Measurements from ENCODE around the gene ABCG1.
"Not testable (repeated sequence)": the region's sequence is repeated elsewhere in the genome, so short reads cannot be mapped to it uniquely, and the experiment has no call there.

ABCG1 gene

GRCh38 chr21:42218836-42219605 is at the start of gene ABCG1:
ABCG1 (plus strand) TSS chr21:42219140; CDS start chr21:42219263, 123 bp downstream.
- DNase-seq: no peak

GRCh38 chr21:42169758-42170157 is 49.2 kb upstream of the ABCG1 start:
- DNase-seq: no peak

- DNase-seq: no peak
These were observed 47.6 kb upstream of the ABCG1 start for GRCh38 chr21:42171091-42172053.

- DNase-seq: no peak
These were observed 46.1 kb upstream of the ABCG1 start for GRCh38 chr21:42172596-42173483.

GRCh38 chr21:42174173-42174572 is 44.8 kb upstream of the ABCG1 start:
- DNase-seq: no peak

- DNase-seq: no peak
These were observed 43.7 kb upstream of the ABCG1 start for GRCh38 chr21:42175110-42175710.

- no peak for DNase-seq
These were observed 42.1 kb upstream of the ABCG1 start for GRCh38 chr21:42176859-42177258.

GRCh38 chr21:42179316-42179715 is 39.6 kb upstream of the ABCG1 start:
- DNase-seq: no peak

GRCh38 chr21:42180001-42180400 is 38.9 kb upstream of the ABCG1 start:
- not testable (repeated sequence) for DNase-seq

- no peak for DNase-seq
These were observed 36.1 kb upstream of the ABCG1 start for GRCh38 chr21:42182713-42183371.

- no peak for DNase-seq
These were observed 35.3 kb upstream of the ABCG1 start for GRCh38 chr21:42183374-42184266.

GRCh38 chr21:42186591-42186990 is 32.3 kb upstream of the ABCG1 start:
- no peak for DNase-seq

- no peak for DNase-seq
These were observed 30.8 kb upstream of the ABCG1 start for GRCh38 chr21:42187976-42188653.

GRCh38 chr21:42188663-42189062 is 30.3 kb upstream of the ABCG1 start:
- no peak for DNase-seq

- no peak for DNase-seq
These were observed 29.5 kb upstream of the ABCG1 start for GRCh38 chr21:42189431-42189830.

GRCh38 chr21:42189860-42190485 is 29.0 kb upstream of the ABCG1 start:
- no peak for DNase-seq

GRCh38 chr21:42190486-42190863 is 28.5 kb upstream of the ABCG1 start:
- no peak for DNase-seq

- no peak for DNase-seq
These were observed 27.9 kb upstream of the ABCG1 start for GRCh38 chr21:42191064-42191463.

Measured in HCEC 1CT (cell line).